Fibroblast of lung (primary cell): Measurements from ENCODE around the gene CSTB. TPM values are rescaled to one million over a fixed set of nuclear protein-coding genes. Genes with fewer than 3 reads are reported as not detected.

Experiments used
- DNase-seq, 2 donors: peaks; one replicate each; pipeline versions ENCODE4 v3.0.0 to v3.0.0-alpha.2; 2010; ENCODE audit warnings: low read depth in 2 of 2
- H2AFZ ChIP-seq: 2 replicates; pipeline ENCODE4 v1.5.1; 2012; ENCODE audit warnings: low read length, control low read depth, inconsistent platforms
- H3K27ac ChIP-seq: 2 replicates; pipeline ENCODE4 v1.5.1; 2011; ENCODE audit warnings: low read length, control low read depth; ENCODE audit not compliant: insufficient read depth
- H3K27me3 ChIP-seq: 2 replicates; pipeline ENCODE4 v1.5.1; 2011; ENCODE audit warnings: mild to moderate bottlenecking, low read length; ENCODE audit not compliant: control insufficient read depth, insufficient read depth
- H3K36me3 ChIP-seq: 2 replicates; pipeline ENCODE4 v1.5.1; 2011; ENCODE audit warnings: low read length; ENCODE audit not compliant: control insufficient read depth, insufficient read depth
- H3K4me1 ChIP-seq: 2 replicates; pipeline ENCODE4 v1.5.1; 2011; ENCODE audit warnings: low read length; ENCODE audit not compliant: control insufficient read depth, insufficient read depth; ENCODE audit errors: extremely low read depth
- H3K4me2 ChIP-seq: 2 replicates; pipeline ENCODE4 v1.5.1; 2011; ENCODE audit warnings: low read length, control low read depth; ENCODE audit not compliant: insufficient read depth; ENCODE audit errors: extremely low read depth
- H3K4me3 ChIP-seq, 4 experiments: fragments of 200-600 bp in 1 of 4; sonication (generic) in 1 of 4; replicated peaks in 1 of 4; 2 replicates each; pipeline ENCODE4 v1.5.1; 2011 to 2016; ENCODE audit warnings: low read length in 4 of 4, low read depth in 3 of 4, mild to moderate bottlenecking in 3 of 4, control low read depth in 2 of 4, inconsistent platforms in 1 of 4, mixed read lengths in 1 of 4; ENCODE audit not compliant: insufficient read depth in 1 of 4; ENCODE audit errors: control extremely low read depth in 1 of 4
- H3K79me2 ChIP-seq: 2 replicates; pipeline ENCODE4 v1.5.1; 2012; ENCODE audit warnings: mild to moderate bottlenecking, low read length, inconsistent platforms; ENCODE audit not compliant: control insufficient read depth, insufficient read depth
- H3K9ac ChIP-seq: 2 replicates; pipeline ENCODE4 v1.5.1; 2011; ENCODE audit warnings: mild to moderate bottlenecking, low read length, control low read depth; ENCODE audit not compliant: insufficient read depth
- H3K9me3 ChIP-seq: 2 replicates; pipeline ENCODE4 v1.5.1; 2012; ENCODE audit warnings: low read depth, low read length; ENCODE audit not compliant: control insufficient read depth, insufficient read depth
- H4K20me1 ChIP-seq: 2 replicates; pipeline ENCODE4 v1.5.1; 2011; ENCODE audit warnings: low read length; ENCODE audit not compliant: control insufficient read depth, insufficient read depth; ENCODE audit errors: extremely low read depth
- CTCF ChIP-seq, 2 donors: IDR thresholded peaks in 1 of 2; conservative IDR thresholded peaks in 1 of 2; 1 replicate in 1 of 2; 2 replicates in 1 of 2; pipeline ENCODE4 v1.5.1; 2011 to 2012; ENCODE audit warnings: low read length in 2 of 2, control low read depth in 1 of 2, inconsistent platforms in 1 of 2, low read depth in 1 of 2, mild to moderate bottlenecking in 1 of 2
- EZH2 ChIP-seq: IDR thresholded peaks from 2 replicates; pipeline ENCODE4 v1.5.1; 2012; ENCODE audit warnings: low read length, control low read depth, mild to moderate bottlenecking; ENCODE audit errors: missing control alignments
- polyA plus RNA-seq, 2 donors: library from polyadenylated mRNA; depleted of rRNA in 1 of 2; stranded (reverse) in 1 of 2; unstranded in 1 of 2; fragments of >200 nt; gene quantifications; 2 replicates each; pipeline ENCODE4 v1.2.1, GENCODE V29; 2011 to 2012; ENCODE audit warnings: missing spikeins in 1 of 2
- total RNA-seq: library from RNA; depleted of rRNA; stranded (reverse); fragments of >200 nt; gene quantifications from 2 replicates; pipeline ENCODE4 v1.2.1, GENCODE V29; 2014

The CSTB gene
- total and polyA plus RNA-seq, 2 donors (not counting 1 experiment from before 2014, with no cell fraction given): 24.8 to 72.5 TPM

GRCh38 chr21:43812957-43813655 is 37.0 kb upstream of the CSTB start:
- no peak overlapping the region for H3K4me2 ChIP-seq
- H2AFZ ChIP-seq: no peak overlapping the region
- TF ChIP-seq EZH2: no peak
- no peaks in the 10 kb centered on the region for H3K36me3 ChIP-seq
- no peak overlapping the region for H3K4me3 ChIP-seq
- H4K20me1 ChIP-seq: no peaks in the 10 kb centered on the region
- DNase-seq: no peak
- no peak overlapping the region for H3K27ac ChIP-seq
- H3K9ac ChIP-seq: no peak overlapping the region
- no peaks in the 10 kb centered on the region for H3K27me3 ChIP-seq
- no peaks in the 10 kb centered on the region for H3K79me2 ChIP-seq
- peaks cover 4% of the 10 kb centered on the region for H3K4me1 ChIP-seq
- no peaks in the 10 kb centered on the region for H3K9me3 ChIP-seq

GRCh38 chr21:43812139-43812821 is 36.2 kb upstream of the CSTB start:
- peaks cover 4% of the 10 kb centered on the region for H3K4me1 ChIP-seq
- H3K4me2 ChIP-seq: peak overlapping the region; percentile 0
- no peak overlapping the region for H3K27ac ChIP-seq
- no peak overlapping the region for H3K4me3 ChIP-seq
- H3K27me3 ChIP-seq: no peaks in the 10 kb centered on the region
- no peak for DNase-seq
- H3K9me3 ChIP-seq: no peaks in the 10 kb centered on the region
- H3K9ac ChIP-seq: no peak overlapping the region
- no peaks in the 10 kb centered on the region for H4K20me1 ChIP-seq
- TF ChIP-seq CTCF (conservative IDR thresholded peaks at IDR 0.05 in 1 of 2, IDR thresholded peaks at IDR 0.05 in 1 of 2; ENCODE audit: low read depth in 1 of 2, low read length in 2 of 2): no peak
- no peak for TF ChIP-seq EZH2
- H3K79me2 ChIP-seq: no peaks in the 10 kb centered on the region
- no peaks in the 10 kb centered on the region for H3K36me3 ChIP-seq
- H2AFZ ChIP-seq: no peak overlapping the region

- H2AFZ ChIP-seq: no peak overlapping the region
- H3K27ac ChIP-seq: no peak overlapping the region
- DNase-seq: no peak
- H3K9ac ChIP-seq: no peak overlapping the region
- H3K4me3 ChIP-seq: no peak overlapping the region
- H4K20me1 ChIP-seq: no peaks in the 10 kb centered on the region
- no peaks in the 10 kb centered on the region for H3K79me2 ChIP-seq
- H3K9me3 ChIP-seq: no peaks in the 10 kb centered on the region
- H3K27me3 ChIP-seq: no peaks in the 10 kb centered on the region
- TF ChIP-seq CTCF (conservative IDR thresholded peaks at IDR 0.05 in 1 of 2, IDR thresholded peaks at IDR 0.05 in 1 of 2; ENCODE audit: low read depth in 1 of 2, low read length in 2 of 2): no peak
- TF ChIP-seq EZH2: no peak
- H3K4me2 ChIP-seq: no peak overlapping the region
- peaks cover 4% of the 10 kb centered on the region for H3K4me1 ChIP-seq
- H3K36me3 ChIP-seq: no peaks in the 10 kb centered on the region
Measured at GRCh38 chr21:43811262-43812105, 35.4 kb upstream of the CSTB start.
